ENCODE results near the gene HPS1.

Gene HPS1

GRCh38 chr10:98472196-98472595, 25.5 kb upstream of the HPS1 start:
- Histone ChIP-seq H3K4me1 (ENCODE audit: control extremely low read depth in 1 of 4, control insufficient read depth in 4 of 4, insufficient read depth in 4 of 4, low read length in 3 of 4) (peaks cover 0 to 12% (median 12%) of the 10 kb centered on the region in 4 experiments), H3K36me3 (ENCODE audit: control insufficient read depth in 4 of 4, insufficient read depth in 4 of 4, low read length in 3 of 4) (no peaks in the 10 kb centered on the region), H3K27ac (ENCODE audit: insufficient read depth in 1 of 2, low read depth in 1 of 2, low read length in 2 of 2, poor library complexity in 1 of 2, severe bottlenecking in 2 of 2) (no peak overlapping the region), H3K27me3 (replicated peaks in 2 of 5; ENCODE audit: control insufficient read depth in 4 of 5, insufficient read depth in 5 of 5, low read length in 4 of 5) (peaks cover 0 to 7% (median 0%) of the 10 kb centered on the region in 5 experiments), H3K9me3 (ENCODE audit: control extremely low read depth in 1 of 5, control insufficient read depth in 4 of 5, insufficient read depth in 2 of 5, low read depth in 1 of 5, low read length in 4 of 5) (no peaks in the 10 kb centered on the region), H3K4me3 (ENCODE audit: control insufficient read depth in 1 of 7, extremely low read depth in 1 of 7, insufficient read depth in 4 of 7, low read depth in 2 of 7, low read length in 6 of 7) (no peak overlapping the region)
- 7% methylated on average over 3 of the region's 4 CpGs for WGBS (ENCODE audit: insufficient coverage)
- peak in 2 of 3 donors; percentile 19 to 35 for DNase-seq
- ChIA-PET CTCF (no interaction called here), POLR2A (interaction anchor here (0.6 kb wide), 1 partner anchor 755 kb away, joined by 3 read pairs; no protein-coding TSS in a partner anchor)

- H3K27ac ChIP-seq (ENCODE audit: insufficient read depth in 1 of 2, low read depth in 1 of 2, low read length in 2 of 2, poor library complexity in 1 of 2, severe bottlenecking in 2 of 2) = no peak overlapping the region
- H3K36me3 ChIP-seq (ENCODE audit: control insufficient read depth in 4 of 4, insufficient read depth in 4 of 4, low read length in 3 of 4) = no peaks in the 10 kb centered on the region
- 95% methylated on average over 4 of the region's 5 CpGs for WGBS (ENCODE audit: insufficient coverage)
- H3K4me1 ChIP-seq (ENCODE audit: control extremely low read depth in 1 of 4, control insufficient read depth in 4 of 4, insufficient read depth in 4 of 4, low read length in 3 of 4) = peaks cover 0 to 12% (median 12%) of the 10 kb centered on the region in 4 experiments
- CTCF ChIA-PET = no interaction called here
- H3K9me3 ChIP-seq (ENCODE audit: control extremely low read depth in 1 of 5, control insufficient read depth in 4 of 5, insufficient read depth in 2 of 5, low read depth in 1 of 5, low read length in 4 of 5) = no peaks in the 10 kb centered on the region
- peaks cover 0 to 7% (median 0%) of the 10 kb centered on the region in 5 experiments for H3K27me3 ChIP-seq (replicated peaks in 2 of 5; ENCODE audit: control insufficient read depth in 4 of 5, insufficient read depth in 5 of 5, low read length in 4 of 5)
- H3K4me3 ChIP-seq (ENCODE audit: control insufficient read depth in 1 of 7, extremely low read depth in 1 of 7, insufficient read depth in 4 of 7, low read depth in 2 of 7, low read length in 6 of 7) = no peak overlapping the region
- POLR2A ChIA-PET = no interaction called here
- no peak for DNase-seq
Measured at GRCh38 chr10:98470850-98471249, 24.1 kb upstream of the HPS1 start.

- WGBS (ENCODE audit: insufficient coverage) = 100% methylated on average over 1 of the region's 2 CpGs
- ChIA-PET CTCF (interaction anchor here (1.1 to 2.0 kb wide), 4 partner anchors 9 to 778 kb away, joined by 3 to 5 read pairs (median 4); no protein-coding TSS in a partner anchor), POLR2A (interaction anchor here (0.6 kb wide), 1 partner anchor 475 kb away, joined by 4 read pairs; no protein-coding TSS in a partner anchor)
- H3K27me3 ChIP-seq (replicated peaks in 2 of 5; ENCODE audit: control insufficient read depth in 4 of 5, insufficient read depth in 5 of 5, low read length in 4 of 5) = peaks cover 0 to 7% (median 0%) of the 10 kb centered on the region in 5 experiments
- no peaks in the 10 kb centered on the region for H3K9me3 ChIP-seq (ENCODE audit: control extremely low read depth in 1 of 5, control insufficient read depth in 4 of 5, insufficient read depth in 2 of 5, low read depth in 1 of 5, low read length in 4 of 5)
- DNase-seq = no peak
- peaks cover 0 to 14% (median 12%) of the 10 kb centered on the region in 4 experiments for H3K4me1 ChIP-seq (ENCODE audit: control extremely low read depth in 1 of 4, control insufficient read depth in 4 of 4, insufficient read depth in 4 of 4, low read length in 3 of 4)
- H3K36me3 ChIP-seq (ENCODE audit: control insufficient read depth in 4 of 4, insufficient read depth in 4 of 4, low read length in 3 of 4) = no peaks in the 10 kb centered on the region
- H3K27ac ChIP-seq (ENCODE audit: insufficient read depth in 1 of 2, low read depth in 1 of 2, low read length in 2 of 2, poor library complexity in 1 of 2, severe bottlenecking in 2 of 2) = no peak overlapping the region
- no peak overlapping the region for H3K4me3 ChIP-seq (ENCODE audit: control insufficient read depth in 1 of 7, extremely low read depth in 1 of 7, insufficient read depth in 4 of 7, low read depth in 2 of 7, low read length in 6 of 7)
Measured at GRCh38 chr10:98469001-98469931, 22.5 kb upstream of the HPS1 start.

- WGBS (ENCODE audit: insufficient coverage) = 2% methylated on average over 31 of the region's 44 CpGs
- CTCF ChIA-PET = interaction anchor here (0.9 to 2.0 kb wide), 17 partner anchors 10 to 967 kb away, joined by 3 to 6 read pairs (median 4); no protein-coding TSS in a partner anchor
- POLR2A ChIA-PET = interaction anchor here (0.9 kb wide), 1 partner anchor 281 kb away, joined by 4 read pairs; no protein-coding TSS in a partner anchor
- H3K36me3 ChIP-seq (ENCODE audit: control insufficient read depth in 4 of 4, insufficient read depth in 4 of 4, low read length in 3 of 4) = no peaks in the 10 kb centered on the region
- no peaks in the 10 kb centered on the region for H3K9me3 ChIP-seq (ENCODE audit: control extremely low read depth in 1 of 5, control insufficient read depth in 4 of 5, insufficient read depth in 2 of 5, low read depth in 1 of 5, low read length in 4 of 5)
- no peak overlapping the region for H3K27ac ChIP-seq (ENCODE audit: insufficient read depth in 1 of 2, low read depth in 1 of 2, low read length in 2 of 2, poor library complexity in 1 of 2, severe bottlenecking in 2 of 2)
- peaks cover 0 to 16% (median 14%) of the 10 kb centered on the region in 4 experiments for H3K4me1 ChIP-seq (ENCODE audit: control extremely low read depth in 1 of 4, control insufficient read depth in 4 of 4, insufficient read depth in 4 of 4, low read length in 3 of 4)
- peak; percentile 76 to 82 (median 82) for DNase-seq
- H3K4me3 ChIP-seq (ENCODE audit: control insufficient read depth in 1 of 7, extremely low read depth in 1 of 7, insufficient read depth in 4 of 7, low read depth in 2 of 7, low read length in 6 of 7) = peak overlapping the region; percentile 43 to 80 (median 70)
- H3K27me3 ChIP-seq (replicated peaks in 2 of 5; ENCODE audit: control insufficient read depth in 4 of 5, insufficient read depth in 5 of 5, low read length in 4 of 5) = peaks cover 0 to 7% (median 0%) of the 10 kb centered on the region in 5 experiments
Measured at GRCh38 chr10:98467506-98468318, 21.0 kb upstream of the HPS1 start.

- CTCF ChIA-PET = interaction anchor here (0.7 to 2.0 kb wide), 16 partner anchors 11 to 968 kb away, joined by 3 to 6 read pairs (median 4); no protein-coding TSS in a partner anchor
Measured at GRCh38 chr10:98466861-98467505, 20.2 kb upstream of the HPS1 start.

GRCh38 chr10:98465866-98466265, 19.1 kb upstream of the HPS1 start:
- ChIA-PET CTCF (interaction anchor here (1.2 to 1.6 kb wide), 3 partner anchors 14 to 783 kb away, joined by 3 to 4 read pairs (median 3); no protein-coding TSS in a partner anchor), POLR2A (no interaction called here)
- Histone ChIP-seq H3K27ac (ENCODE audit: insufficient read depth in 1 of 2, low read depth in 1 of 2, low read length in 2 of 2, poor library complexity in 1 of 2, severe bottlenecking in 2 of 2) (no peak overlapping the region), H3K4me3 (ENCODE audit: control insufficient read depth in 1 of 7, extremely low read depth in 1 of 7, insufficient read depth in 4 of 7, low read depth in 2 of 7, low read length in 6 of 7) (no peak overlapping the region), H3K9me3 (ENCODE audit: control extremely low read depth in 1 of 5, control insufficient read depth in 4 of 5, insufficient read depth in 2 of 5, low read depth in 1 of 5, low read length in 4 of 5) (no peaks in the 10 kb centered on the region), H3K27me3 (replicated peaks in 2 of 5; ENCODE audit: control insufficient read depth in 4 of 5, insufficient read depth in 5 of 5, low read length in 4 of 5) (peaks cover 0 to 7% (median 0%) of the 10 kb centered on the region in 5 experiments), H3K36me3 (ENCODE audit: control insufficient read depth in 4 of 4, insufficient read depth in 4 of 4, low read length in 3 of 4) (no peaks in the 10 kb centered on the region), H3K4me1 (ENCODE audit: control extremely low read depth in 1 of 4, control insufficient read depth in 4 of 4, insufficient read depth in 4 of 4, low read length in 3 of 4) (peaks cover 0 to 13% (median 13%) of the 10 kb centered on the region in 4 experiments)
- WGBS (ENCODE audit: insufficient coverage) = 97% methylated on average over 3 of the region's 3 CpGs
- no peak for DNase-seq

More at GRCh38 chr10:98466861-98467505, 20.2 kb upstream of the HPS1 start:
- Histone ChIP-seq H3K27me3 (replicated peaks in 2 of 5; ENCODE audit: control insufficient read depth in 4 of 5, insufficient read depth in 5 of 5, low read length in 4 of 5) (peaks cover 0 to 7% (median 0%) of the 10 kb centered on the region in 5 experiments), H3K4me1 (ENCODE audit: control extremely low read depth in 1 of 4, control insufficient read depth in 4 of 4, insufficient read depth in 4 of 4, low read length in 3 of 4) (peaks cover 0 to 13% (median 13%) of the 10 kb centered on the region in 4 experiments), H3K4me3 (ENCODE audit: control insufficient read depth in 1 of 7, extremely low read depth in 1 of 7, insufficient read depth in 4 of 7, low read depth in 2 of 7, low read length in 6 of 7) (peak overlapping the region in 3 of 7 experiments; percentile 70 to 80 (median 75)), H3K27ac (ENCODE audit: insufficient read depth in 1 of 2, low read depth in 1 of 2, low read length in 2 of 2, poor library complexity in 1 of 2, severe bottlenecking in 2 of 2) (peak overlapping the region in 1 of 2 experiments; percentile 7), H3K36me3 (ENCODE audit: control insufficient read depth in 4 of 4, insufficient read depth in 4 of 4, low read length in 3 of 4) (no peaks in the 10 kb centered on the region), H3K9me3 (ENCODE audit: control extremely low read depth in 1 of 5, control insufficient read depth in 4 of 5, insufficient read depth in 2 of 5, low read depth in 1 of 5, low read length in 4 of 5) (no peaks in the 10 kb centered on the region)
- POLR2A ChIA-PET = interaction anchor here (0.9 kb wide), 1 partner anchor 282 kb away, joined by 4 read pairs; no protein-coding TSS in a partner anchor
- peak in 2 of 3 donors; percentile 15 to 36 for DNase-seq
- WGBS (ENCODE audit: insufficient coverage) = 77% methylated on average over 15 of the region's 15 CpGs

Measured in common myeloid progenitor, CD34-positive (primary cell).